AG10803 (cell line): ENCODE data around the gene ENG.

ENCODE experiments used
- DNase-seq: peaks from one replicate; pipeline ENCODE4 v3.0.0; 2010; ENCODE audit warnings: low read depth
- H3K4me3 ChIP-seq: 2 replicates; pipeline ENCODE4 v1.5.1; 2011; ENCODE audit warnings: mild to moderate bottlenecking, low read length, control low read depth
- CTCF ChIP-seq: conservative IDR thresholded peaks from 2 replicates; pipeline ENCODE4 v1.5.1; 2011; ENCODE audit warnings: mild to moderate bottlenecking, low read length, control low read depth, inconsistent platforms

Gene ENG

GRCh38 chr9:127868278-127868902, 13.9 kb upstream of the ENG start:
- DNase-seq: no peak
- no peak overlapping the region for H3K4me3 ChIP-seq
- no peak for TF ChIP-seq CTCF

GRCh38 chr9:127867356-127868277, 13.2 kb upstream of the ENG start:
- DNase-seq: no peak
- no peak overlapping the region for H3K4me3 ChIP-seq
- no peak for TF ChIP-seq CTCF

GRCh38 chr9:127866535-127866934, 12.1 kb upstream of the ENG start:
- no peak for DNase-seq
- TF ChIP-seq CTCF: no peak
- no peak overlapping the region for H3K4me3 ChIP-seq

- no peak for DNase-seq
- no peak for TF ChIP-seq CTCF
- H3K4me3 ChIP-seq: no peak overlapping the region
Observed at GRCh38 chr9:127865645-127866464, 11.4 kb upstream of the ENG start.

GRCh38 chr9:127863191-127863621, 8.7 kb upstream of the ENG start:
- no peak for DNase-seq
- H3K4me3 ChIP-seq: no peak overlapping the region
- TF ChIP-seq CTCF: no peak

- no peak for DNase-seq
- no peak overlapping the region for H3K4me3 ChIP-seq
- TF ChIP-seq CTCF: no peak
Observed at GRCh38 chr9:127862075-127863011, 7.9 kb upstream of the ENG start.
